Measurements from ENCODE around the gene URGCP.
"Not testable (repeated sequence)": the region's sequence is repeated elsewhere in the genome, so short reads cannot be mapped to it uniquely, and the experiment has no call there.

Gene URGCP

DNA sequence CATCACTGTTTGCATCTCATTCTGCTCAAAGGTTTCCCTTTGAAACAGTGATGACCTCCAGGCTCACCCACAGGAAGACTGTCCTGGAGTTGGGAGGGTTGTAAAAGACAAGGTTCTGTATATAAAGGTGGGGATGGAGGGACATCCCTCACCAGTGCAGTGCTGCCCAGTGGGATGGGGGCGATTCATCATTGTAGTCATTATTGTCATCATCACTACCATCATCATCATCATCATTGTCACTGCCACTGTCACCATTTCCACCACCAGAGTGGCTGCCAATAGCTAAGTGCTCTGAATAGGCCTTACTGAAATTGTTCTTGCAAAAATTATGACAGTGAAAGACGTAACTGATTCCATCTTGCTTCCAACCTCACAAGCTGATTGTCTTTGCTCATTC, 61.7 kb downstream of the URGCP start:
- Histone ChIP-seq H3K4me1 (ENCODE audit: control insufficient read depth in 2 of 2, insufficient read depth in 2 of 2, low read length in 2 of 2) (no peaks in the 10 kb centered on the region), H3K9me3 (ENCODE audit: control insufficient read depth in 2 of 2, low read length in 2 of 2) (no peaks in the 10 kb centered on the region), H3K9ac (ENCODE audit: low read depth in 1 of 2, low read length in 2 of 2) (no peak overlapping the region), H3K27me3 (ENCODE audit: control insufficient read depth in 2 of 2, insufficient read depth in 2 of 2, low read length in 2 of 2) (no peaks in the 10 kb centered on the region), H3K4me3 (ENCODE audit: low read length in 2 of 2) (no peak overlapping the region), H3K36me3 (ENCODE audit: control insufficient read depth in 2 of 2, insufficient read depth in 2 of 2, low read length in 2 of 2) (no peaks in the 10 kb centered on the region), H3K27ac (ENCODE audit: low read depth in 2 of 2, low read length in 2 of 2) (no peak overlapping the region)

DNA sequence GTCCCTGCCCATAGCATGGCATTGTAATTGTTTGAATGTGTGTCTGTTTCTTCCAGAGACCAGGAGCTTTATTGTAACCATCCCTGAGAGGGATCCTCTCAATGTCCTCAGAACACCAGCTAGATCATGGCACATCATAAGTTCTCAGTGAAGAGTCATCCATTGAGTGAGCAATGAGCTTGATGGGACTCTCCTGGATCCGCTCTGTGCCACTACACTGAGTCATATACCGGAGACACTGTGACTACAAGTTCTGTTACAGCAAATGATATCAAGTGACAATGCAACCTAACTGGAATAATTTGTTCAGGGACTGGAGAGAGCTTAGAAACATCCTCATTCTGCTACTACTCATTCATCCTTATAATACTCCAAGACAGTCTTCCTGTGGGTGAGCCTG, 62.1 kb downstream of the URGCP start:
- Histone ChIP-seq H3K27ac (ENCODE audit: low read depth in 2 of 2, low read length in 2 of 2) (no peak overlapping the region), H3K27me3 (ENCODE audit: control insufficient read depth in 2 of 2, insufficient read depth in 2 of 2, low read length in 2 of 2) (no peaks in the 10 kb centered on the region), H3K9ac (ENCODE audit: low read depth in 1 of 2, low read length in 2 of 2) (no peak overlapping the region), H3K4me3 (ENCODE audit: low read length in 2 of 2) (no peak overlapping the region), H3K4me1 (ENCODE audit: control insufficient read depth in 2 of 2, insufficient read depth in 2 of 2, low read length in 2 of 2) (no peaks in the 10 kb centered on the region), H3K9me3 (ENCODE audit: control insufficient read depth in 2 of 2, low read length in 2 of 2) (no peaks in the 10 kb centered on the region), H3K36me3 (ENCODE audit: control insufficient read depth in 2 of 2, insufficient read depth in 2 of 2, low read length in 2 of 2) (no peaks in the 10 kb centered on the region)

DNA sequence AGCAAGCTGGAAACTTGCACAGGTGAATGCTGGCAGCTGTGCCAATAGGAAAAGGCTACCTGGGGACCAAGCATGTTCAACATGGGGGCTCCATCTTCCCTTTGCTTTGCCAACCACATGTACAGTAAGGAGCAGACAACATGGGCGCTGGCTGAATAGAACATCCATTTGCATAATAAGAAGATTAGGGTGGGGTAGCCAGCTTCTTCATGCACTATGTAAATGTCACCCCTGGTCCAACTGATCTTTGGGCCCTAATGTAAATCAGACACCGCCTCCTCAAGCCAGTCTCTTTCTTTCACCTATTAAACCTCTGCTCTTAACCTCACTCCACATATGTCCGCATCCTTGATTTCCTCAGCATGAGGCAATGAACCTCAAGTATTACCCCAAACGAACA, 63.1 kb downstream of the URGCP start:
- no peaks in the 10 kb centered on the region for H3K27me3 ChIP-seq (ENCODE audit: control insufficient read depth in 2 of 2, insufficient read depth in 2 of 2, low read length in 2 of 2)
- H3K4me1 ChIP-seq (ENCODE audit: control insufficient read depth in 2 of 2, insufficient read depth in 2 of 2, low read length in 2 of 2): no peaks in the 10 kb centered on the region
- no peaks in the 10 kb centered on the region for H3K36me3 ChIP-seq (ENCODE audit: control insufficient read depth in 2 of 2, insufficient read depth in 2 of 2, low read length in 2 of 2)
- no peaks in the 10 kb centered on the region for H3K9me3 ChIP-seq (ENCODE audit: control insufficient read depth in 2 of 2, low read length in 2 of 2)
- no peak overlapping the region for H3K9ac ChIP-seq (ENCODE audit: low read depth in 1 of 2, low read length in 2 of 2)
- no peak overlapping the region for H3K27ac ChIP-seq (ENCODE audit: low read depth in 2 of 2, low read length in 2 of 2)
- no peak overlapping the region for H3K4me3 ChIP-seq (ENCODE audit: low read length in 2 of 2)

DNA sequence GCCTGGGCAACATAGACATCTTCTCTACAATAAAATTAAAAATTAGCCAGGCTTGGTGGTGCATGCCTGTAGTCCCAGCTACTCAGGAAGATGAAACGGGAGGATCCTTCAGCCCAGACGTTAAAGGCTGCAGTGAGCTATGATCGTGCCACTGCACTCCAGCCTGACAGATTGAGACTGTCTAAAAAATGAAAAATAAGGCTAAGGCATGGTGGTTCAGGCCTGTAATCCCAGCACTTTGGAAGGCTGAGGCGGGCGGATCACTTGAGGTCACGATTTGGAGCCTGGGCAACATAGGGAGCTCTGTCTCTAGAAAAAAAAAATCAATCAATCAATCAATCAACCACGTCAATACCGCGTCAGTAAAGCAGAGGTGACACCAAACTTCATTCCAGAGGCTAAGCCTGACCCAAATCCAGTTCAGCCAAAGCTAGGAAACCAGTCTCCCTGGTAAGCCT, 68.2 kb downstream of the URGCP start:
- peak overlapping the region in 1 of 2 donors; percentile 45 for H3K4me3 ChIP-seq (ENCODE audit: low read length in 2 of 2)
- H3K9ac ChIP-seq (ENCODE audit: low read depth in 1 of 2, low read length in 2 of 2): no peak overlapping the region
- H3K27ac ChIP-seq (ENCODE audit: low read depth in 2 of 2, low read length in 2 of 2): no peak overlapping the region

DNA sequence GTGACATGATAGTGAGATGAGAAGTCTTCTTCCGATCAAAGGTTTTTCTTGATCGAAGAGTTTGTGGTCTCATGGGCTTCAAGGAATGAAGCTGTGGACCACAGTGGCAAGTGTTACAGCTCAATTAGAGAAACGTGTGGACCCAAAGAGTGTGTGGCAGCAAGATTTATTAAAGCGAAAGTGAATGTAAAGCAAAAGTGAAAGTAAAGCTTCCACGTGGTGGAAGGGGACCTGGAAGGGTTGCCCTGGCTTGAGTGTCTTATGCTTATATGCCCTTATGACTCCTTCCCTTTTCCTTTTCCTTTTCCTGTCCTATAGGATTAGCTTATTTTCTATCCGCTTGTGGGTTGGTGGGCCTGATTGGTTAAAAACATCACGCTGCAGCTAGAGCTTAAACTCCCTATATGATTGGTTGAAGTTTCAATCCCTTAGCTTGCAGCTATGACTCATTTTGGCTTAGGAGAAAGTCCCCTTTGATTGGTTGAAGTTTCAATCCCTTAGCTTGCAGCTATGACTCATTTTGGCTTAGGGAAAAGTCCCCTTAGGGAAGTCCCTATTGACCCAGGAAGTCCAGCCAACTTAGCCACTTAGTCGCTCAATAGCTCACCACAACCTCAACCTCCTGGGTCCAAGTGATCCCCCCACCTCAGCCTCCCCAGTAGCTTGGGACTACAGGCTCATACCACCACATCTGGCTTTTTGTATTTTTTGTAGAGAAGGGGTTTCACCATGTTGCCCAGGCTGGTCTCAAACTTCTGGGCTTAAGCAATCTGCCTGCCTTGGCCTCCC, 71.7 kb downstream of the URGCP start:
- H3K27ac ChIP-seq (ENCODE audit: low read depth in 2 of 2, low read length in 2 of 2): no peak overlapping the region
- H3K27me3 ChIP-seq (ENCODE audit: control insufficient read depth in 2 of 2, insufficient read depth in 2 of 2, low read length in 2 of 2): no peaks in the 10 kb centered on the region
- H3K4me3 ChIP-seq (ENCODE audit: low read length in 2 of 2): peak overlapping the region; percentile 28 to 74
- H3K36me3 ChIP-seq (ENCODE audit: control insufficient read depth in 2 of 2, insufficient read depth in 2 of 2, low read length in 2 of 2): no peaks in the 10 kb centered on the region
- H3K4me1 ChIP-seq (ENCODE audit: control insufficient read depth in 2 of 2, insufficient read depth in 2 of 2, low read length in 2 of 2): no peaks in the 10 kb centered on the region
- no peak overlapping the region for H3K9ac ChIP-seq (ENCODE audit: low read depth in 1 of 2, low read length in 2 of 2)
- peaks cover 0 to 3% of the 10 kb centered on the region in 2 donors for H3K9me3 ChIP-seq (ENCODE audit: control insufficient read depth in 2 of 2, low read length in 2 of 2)

More for the DNA sequence above, 68.2 kb downstream of the URGCP start:
- Histone ChIP-seq H3K4me1 (ENCODE audit: control insufficient read depth in 2 of 2, insufficient read depth in 2 of 2, low read length in 2 of 2) (no peaks in the 10 kb centered on the region), H3K36me3 (ENCODE audit: control insufficient read depth in 2 of 2, insufficient read depth in 2 of 2, low read length in 2 of 2) (no peaks in the 10 kb centered on the region), H3K27me3 (ENCODE audit: control insufficient read depth in 2 of 2, insufficient read depth in 2 of 2, low read length in 2 of 2) (no peaks in the 10 kb centered on the region), H3K9me3 (ENCODE audit: control insufficient read depth in 2 of 2, low read length in 2 of 2) (no peaks in the 10 kb centered on the region)

DNA sequence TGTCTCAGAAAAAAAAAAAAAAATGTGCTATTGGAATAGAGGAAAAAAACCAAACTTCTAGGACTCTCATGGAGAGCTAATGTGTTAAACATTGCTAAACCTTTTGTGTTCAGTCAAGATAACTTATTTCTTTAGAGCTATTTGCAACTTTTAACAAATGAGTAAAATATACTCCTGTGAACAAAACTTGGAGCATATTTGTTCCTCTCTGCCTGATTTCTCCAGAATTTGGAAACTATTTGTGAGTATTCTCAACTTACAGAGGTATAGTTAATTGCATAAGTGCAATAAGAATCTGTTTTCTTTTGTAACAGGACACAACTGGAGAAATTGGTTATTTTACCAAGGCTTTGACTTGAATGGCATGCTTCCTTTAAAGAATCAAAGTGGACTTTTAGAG, 75.5 kb downstream of the URGCP start:
- not testable (repeated sequence) for H3K27ac ChIP-seq (ENCODE audit: low read depth in 2 of 2, low read length in 2 of 2); H3K4me3 ChIP-seq (ENCODE audit: low read length in 2 of 2); H3K9ac ChIP-seq (ENCODE audit: low read depth in 1 of 2, low read length in 2 of 2); H3K9me3 ChIP-seq (ENCODE audit: control insufficient read depth in 2 of 2, low read length in 2 of 2); H3K4me1 ChIP-seq (ENCODE audit: control insufficient read depth in 2 of 2, insufficient read depth in 2 of 2, low read length in 2 of 2); H3K36me3 ChIP-seq (ENCODE audit: control insufficient read depth in 2 of 2, insufficient read depth in 2 of 2, low read length in 2 of 2)
- H3K27me3 ChIP-seq (ENCODE audit: control insufficient read depth in 2 of 2, insufficient read depth in 2 of 2, low read length in 2 of 2): peaks cover 6 to 12% of the 10 kb centered on the region in 2 donors

All from mucosa of rectum (tissue), 2 donors.